AG04450 (cell line): Measurements from ENCODE around the gene DNHD1. TPM values are rescaled to one million over a fixed set of nuclear protein-coding genes. Genes with fewer than 3 reads are reported as not detected.

ENCODE experiments used
- CTCF ChIA-PET: fragments of 300-600, 350-600 bp; formaldehyde crosslinking; extraction: SDS; loops from one replicate; lab custom pipeline; 2022; ENCODE audit warnings: antibody characterized with exemption, inconsistent platforms; lab: Charles Lee
- POLR2A ChIA-PET: fragments of 350-600 bp; formaldehyde crosslinking; extraction: SDS; loops from one replicate; lab custom pipeline; 2021; ENCODE audit warnings: antibody characterized with exemption, inconsistent platforms; lab: Yijun Ruan, JAX
- DNase-seq: peaks from one replicate; pipeline ENCODE4 v3.0.0-alpha.2; 2011; ENCODE audit warnings: low read depth, low spot score
- H3K27ac ChIP-seq: one replicate; pipeline ENCODE4 v1.5.1; 2012; ENCODE audit warnings: low read depth, low read length, control low read depth
- H3K27me3 ChIP-seq: one replicate; pipeline ENCODE4 v1.6.0; 2012; ENCODE audit warnings: low read length; ENCODE audit not compliant: control insufficient read depth, insufficient read depth
- H3K4me3 ChIP-seq: 2 replicates; pipeline ENCODE4 v1.5.1; 2011; ENCODE audit warnings: mild to moderate bottlenecking, low read depth, low read length, control low read depth
- H3K9me3 ChIP-seq: 2 replicates; pipeline ENCODE4 v1.5.1; 2012; ENCODE audit warnings: low read length; ENCODE audit not compliant: control insufficient read depth, insufficient read depth
- CTCF ChIP-seq: IDR thresholded peaks from 2 replicates; pipeline ENCODE4 v1.5.1; 2011; ENCODE audit warnings: low read depth, low read length, control low read depth, inconsistent platforms
- polyA plus RNA-seq: library from polyadenylated mRNA; depleted of rRNA; stranded (reverse); fragments of >200 nt; gene quantifications from 2 replicates; pipeline ENCODE4 v1.2.3, GENCODE V29; 2011

Gene DNHD1
- polyA plus RNA-seq, 1 experiment, result 2.2 TPM

- Histone ChIP-seq H3K27me3 (no peaks in the 10 kb centered on the region), H3K4me3 (peak overlapping the region; percentile 97), H3K9me3 (no peaks in the 10 kb centered on the region; the same call in 1 of the 2 replicates), H3K27ac (peak overlapping the region; percentile 90)
- no peak for TF ChIP-seq CTCF
- DNase-seq, result no peak
- ChIA-PET CTCF (no interaction called here), POLR2A (no interaction called here)
Measured at GRCh38 chr11:6480299-6480914, 16.7 kb upstream of the DNHD1 start.

GRCh38 chr11:6481012-6481923 is 15.8 kb upstream of the DNHD1 start, which contains the start of the genes ARFIP2 and TIMM10B:
ARFIP2 (minus strand) TSS chr11:6481331; CDS start chr11:6480421, 910 bp downstream.
TIMM10B (plus strand) TSS chr11:6481501; CDS start chr11:6481517, 16 bp downstream.
- no peaks in the 10 kb centered on the region; the same call in 1 of the 2 replicates for H3K9me3 ChIP-seq
- H3K27ac ChIP-seq, result peak within 1 kb of the TSS; percentile 94
- H3K4me3 ChIP-seq, result peak within 1 kb of the TSS; percentile 97
- DNase-seq, result peak; percentile 95
- POLR2A ChIA-PET, result interaction anchor here (0.6 to 1.9 kb wide), 9 partner anchors 8 to 202 kb away, joined by 3 to 6 read pairs (median 4); partner anchors contain the start of genes APBB1, CAVIN3, MRPL17 and SMPD1
- TF ChIP-seq CTCF, result no peak
- CTCF ChIA-PET, result interaction anchor here (0.6 to 2.7 kb wide), 5 partner anchors 15 to 202 kb away, joined by 3 to 25 read pairs (median 4); partner anchors contain the start of gene MRPL17
- H3K27me3 ChIP-seq, result no peaks in the 10 kb centered on the region

- Histone ChIP-seq H3K4me3 (peak overlapping the region; percentile 97), H3K27me3 (no peaks in the 10 kb centered on the region), H3K27ac (peak overlapping the region; percentile 94), H3K9me3 (no peaks in the 10 kb centered on the region; the same call in 1 of the 2 replicates)
- POLR2A ChIA-PET, result interaction anchor here (0.7 to 1.9 kb wide), 6 partner anchors 9 to 162 kb away, joined by 3 to 6 read pairs (median 4); partner anchors contain the start of genes CAVIN3, SMPD1, TAF10 and TRIM3
- CTCF ChIA-PET, result interaction anchor here (0.7 to 2.7 kb wide), 5 partner anchors 14 to 201 kb away, joined by 3 to 25 read pairs (median 4); partner anchors contain the start of gene MRPL17
- no peak for DNase-seq
- TF ChIP-seq CTCF, result no peak
Measured at GRCh38 chr11:6481924-6482275, 15.2 kb upstream of the DNHD1 start.

- CTCF ChIA-PET, result interaction anchor here (0.7 to 2.7 kb wide), 4 partner anchors 14 to 201 kb away, joined by 3 to 25 read pairs (median 5); partner anchors contain the start of gene MRPL17
- POLR2A ChIA-PET, result interaction anchor here (1.7 to 1.9 kb wide), 2 partner anchors 92 to 103 kb away, joined by 4 to 6 read pairs; partner anchors contain the start of gene SMPD1
- H3K27ac ChIP-seq, result no peak overlapping the region
- H3K9me3 ChIP-seq, result no peaks in the 10 kb centered on the region; the same call in 1 of the 2 replicates
- peak overlapping the region; percentile 97 for H3K4me3 ChIP-seq
- no peaks in the 10 kb centered on the region for H3K27me3 ChIP-seq
- no peak for DNase-seq
- no peak for TF ChIP-seq CTCF
Measured at GRCh38 chr11:6482441-6482840, 14.6 kb upstream of the DNHD1 start.
